Vagina (tissue), 2 donors: Measurements from ENCODE around the gene STOX2.

ENCODE experiments used
- POLR2A ChIP-seq, 2 donors: fragments of 450-650 bp; IDR thresholded peaks; one replicate each; pipeline ENCODE4 v1.6.1; 2017; ENCODE audit warnings: antibody characterized with exemption in 2 of 2, mild to moderate bottlenecking in 2 of 2, moderate library complexity in 2 of 2
- POLR2AphosphoS5 ChIP-seq, 2 donors: sonication (generic); formaldehyde crosslinking; IDR thresholded peaks; one replicate each; pipeline ENCODE4 v1.9.0; 2017; ENCODE audit warnings: antibody characterized with exemption in 2 of 2, mild to moderate bottlenecking in 2 of 2, low read depth in 1 of 2; ENCODE audit not compliant: insufficient read depth in 1 of 2
- TF ChIP-seq, protein P1 (sequence below), 3 experiments: fragments of 450-650 bp in 2 of 3; fragments of 200-600 bp in 1 of 3; sonication (generic) in 1 of 3; IDR thresholded peaks; one replicate each; pipeline ENCODE4 v1.5.1; 2017 to 2019; ENCODE audit warnings: antibody characterized with exemption in 3 of 3, mild to moderate bottlenecking in 2 of 3, moderate library complexity in 2 of 3

DNA sequence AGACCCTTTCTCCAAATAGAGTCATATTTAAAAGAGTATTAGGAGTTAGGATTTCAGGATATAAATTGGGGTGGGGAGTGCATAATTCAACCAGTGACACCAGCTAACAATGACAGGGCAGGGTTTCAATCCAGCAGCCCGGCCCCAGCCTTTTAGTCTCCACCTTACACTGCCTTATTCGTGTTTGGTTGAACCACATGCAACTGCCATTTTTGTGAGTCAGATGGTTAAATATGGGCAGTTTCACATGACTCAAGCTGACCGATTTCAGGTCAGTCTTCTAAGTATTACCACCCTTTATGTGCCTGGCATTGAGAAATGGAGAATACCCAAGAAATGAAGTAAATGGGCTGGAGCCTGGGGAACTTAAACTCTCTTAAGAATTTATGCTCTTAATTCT is 102.8 kb downstream of the STOX2 start:
- TF ChIP-seq POLR2AphosphoS5 (IDR thresholded peaks at IDR 0.05; ENCODE audit: insufficient read depth in 1 of 2, low read depth in 1 of 2) (no peak), POLR2A (IDR thresholded peaks at IDR 0.05) (no peak)
- TF ChIP-seq, protein P1, sequence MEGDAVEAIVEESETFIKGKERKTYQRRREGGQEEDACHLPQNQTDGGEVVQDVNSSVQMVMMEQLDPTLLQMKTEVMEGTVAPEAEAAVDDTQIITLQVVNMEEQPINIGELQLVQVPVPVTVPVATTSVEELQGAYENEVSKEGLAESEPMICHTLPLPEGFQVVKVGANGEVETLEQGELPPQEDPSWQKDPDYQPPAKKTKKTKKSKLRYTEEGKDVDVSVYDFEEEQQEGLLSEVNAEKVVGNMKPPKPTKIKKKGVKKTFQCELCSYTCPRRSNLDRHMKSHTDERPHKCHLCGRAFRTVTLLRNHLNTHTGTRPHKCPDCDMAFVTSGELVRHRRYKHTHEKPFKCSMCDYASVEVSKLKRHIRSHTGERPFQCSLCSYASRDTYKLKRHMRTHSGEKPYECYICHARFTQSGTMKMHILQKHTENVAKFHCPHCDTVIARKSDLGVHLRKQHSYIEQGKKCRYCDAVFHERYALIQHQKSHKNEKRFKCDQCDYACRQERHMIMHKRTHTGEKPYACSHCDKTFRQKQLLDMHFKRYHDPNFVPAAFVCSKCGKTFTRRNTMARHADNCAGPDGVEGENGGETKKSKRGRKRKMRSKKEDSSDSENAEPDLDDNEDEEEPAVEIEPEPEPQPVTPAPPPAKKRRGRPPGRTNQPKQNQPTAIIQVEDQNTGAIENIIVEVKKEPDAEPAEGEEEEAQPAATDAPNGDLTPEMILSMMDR (IDR thresholded peaks at IDR 0.05): no peak
